DOHH2 (cell line): ENCODE results near the gene SMURF1.

Experiments used
- CTCF ChIP-seq: fragments of 200-600 bp; sonication (generic); IDR thresholded peaks from one replicate; pipeline ENCODE4 v1.5.1; 2014; ENCODE audit warnings: antibody characterized with exemption, mild to moderate bottlenecking, low read depth, low read length; ENCODE audit not compliant: poor library complexity, severe bottlenecking
- EZH2phosphoT487 ChIP-seq: fragments of 200-600 bp; sonication (generic); IDR thresholded peaks from 2 replicates; pipeline ENCODE4 v1.6.1; 2017; ENCODE audit warnings: borderline replicate concordance, mild to moderate bottlenecking, antibody characterized with exemption, low read length, moderate library complexity, mixed read lengths

GRCh38 chr7:98995523-98996149 is 148.3 kb downstream of the SMURF1 start:
- no peak for TF ChIP-seq CTCF
- TF ChIP-seq EZH2phosphoT487 = no peak
